Measurements from ENCODE around the gene SLX4IP.
"Not testable (repeated sequence)": the region's sequence is repeated elsewhere in the genome, so short reads cannot be mapped to it uniquely, and the experiment has no call there.

The SLX4IP gene

GRCh38 chr20:10611357-10611756, 176.3 kb downstream of the SLX4IP start:
- no peak for DNase-seq

DNA sequence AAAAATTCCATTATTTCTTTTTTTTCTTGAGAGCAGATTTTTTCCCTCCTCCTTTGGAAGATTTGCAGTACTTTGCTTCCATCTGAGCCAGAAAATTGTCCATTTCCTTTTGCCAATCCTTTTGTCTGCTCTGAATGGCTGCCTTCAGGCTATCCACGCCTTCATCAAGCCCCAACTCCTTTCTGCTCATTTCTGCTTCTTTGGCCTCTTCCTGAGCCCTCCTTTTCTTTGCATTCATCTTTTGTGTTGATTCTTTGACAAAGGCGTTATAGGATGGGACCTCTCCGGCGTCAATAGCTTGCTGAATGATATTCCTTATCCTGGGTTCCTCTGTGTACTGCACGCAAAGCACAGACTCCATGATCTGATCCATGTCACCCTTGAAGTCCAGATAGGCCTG, 178.3 kb downstream of the SLX4IP start:
- not testable (repeated sequence) for DNase-seq

DNA sequence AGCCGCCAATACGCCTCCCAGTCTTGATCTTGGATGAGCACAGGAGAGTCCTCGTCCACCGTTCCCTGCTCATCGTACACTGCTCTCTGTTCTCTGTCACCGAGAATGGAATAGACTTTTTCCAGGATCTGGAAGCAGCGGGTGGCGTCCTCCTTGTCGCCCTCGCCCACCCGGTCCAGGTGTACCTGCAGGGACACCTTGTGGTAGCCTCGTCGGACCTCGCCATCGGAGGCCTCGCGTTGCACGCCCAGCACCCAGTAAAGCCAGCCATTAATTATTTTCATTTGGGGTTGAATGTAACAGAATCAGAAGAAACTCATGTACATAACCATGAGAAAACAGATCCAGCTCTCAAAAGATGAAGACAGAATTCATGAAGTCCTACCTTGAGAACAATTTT, 178.8 kb downstream of the SLX4IP start:
- no peak for DNase-seq

DNA sequence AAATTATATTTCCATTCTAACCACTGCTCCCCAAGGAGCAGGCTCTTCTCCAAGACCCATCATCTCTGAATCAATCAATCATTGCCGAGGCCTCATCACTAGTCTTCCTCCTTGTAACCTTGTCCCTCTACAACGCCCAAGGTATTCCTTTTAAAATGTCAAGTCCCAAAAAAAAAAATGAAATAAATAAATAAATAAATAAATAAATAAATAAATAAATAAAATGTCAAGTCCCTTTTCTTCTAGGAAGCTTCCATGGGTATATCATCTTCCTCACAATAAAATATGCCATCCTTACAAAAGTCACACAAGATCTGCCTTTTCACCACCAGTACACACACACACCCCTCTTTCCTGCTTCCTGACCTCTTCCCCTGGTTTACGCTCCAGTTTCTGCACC, 181.1 kb downstream of the SLX4IP start:
- DNase-seq: no peak

DNA sequence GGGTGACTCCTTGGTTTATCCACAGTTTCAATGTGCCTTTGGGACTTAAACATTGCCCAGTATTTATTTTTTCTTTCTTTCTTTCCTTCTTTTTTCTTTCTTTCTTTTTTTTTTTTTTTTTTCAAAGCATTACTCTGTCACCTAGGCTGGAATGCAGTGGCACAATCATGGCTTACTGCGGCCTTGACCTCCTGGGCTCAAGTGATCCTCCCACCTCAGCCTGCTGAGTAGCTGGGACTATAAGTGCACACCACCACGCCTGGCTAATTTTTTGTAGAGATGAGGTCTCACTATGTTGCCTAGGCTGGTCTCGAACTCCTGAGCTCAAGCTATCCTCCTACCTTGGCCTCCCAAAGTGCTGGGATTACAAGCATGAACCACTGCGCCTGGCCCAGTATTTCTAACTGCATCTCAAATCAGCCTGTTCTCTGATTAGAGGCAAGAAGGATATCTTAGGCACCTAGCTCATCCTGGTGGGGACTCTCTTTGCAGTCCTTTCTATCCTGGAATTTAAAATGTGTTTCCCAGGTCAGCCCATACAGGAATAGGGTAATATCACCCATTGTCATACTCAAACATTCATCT, 182.5 kb downstream of the SLX4IP start:
- not testable (repeated sequence) for DNase-seq

DNA sequence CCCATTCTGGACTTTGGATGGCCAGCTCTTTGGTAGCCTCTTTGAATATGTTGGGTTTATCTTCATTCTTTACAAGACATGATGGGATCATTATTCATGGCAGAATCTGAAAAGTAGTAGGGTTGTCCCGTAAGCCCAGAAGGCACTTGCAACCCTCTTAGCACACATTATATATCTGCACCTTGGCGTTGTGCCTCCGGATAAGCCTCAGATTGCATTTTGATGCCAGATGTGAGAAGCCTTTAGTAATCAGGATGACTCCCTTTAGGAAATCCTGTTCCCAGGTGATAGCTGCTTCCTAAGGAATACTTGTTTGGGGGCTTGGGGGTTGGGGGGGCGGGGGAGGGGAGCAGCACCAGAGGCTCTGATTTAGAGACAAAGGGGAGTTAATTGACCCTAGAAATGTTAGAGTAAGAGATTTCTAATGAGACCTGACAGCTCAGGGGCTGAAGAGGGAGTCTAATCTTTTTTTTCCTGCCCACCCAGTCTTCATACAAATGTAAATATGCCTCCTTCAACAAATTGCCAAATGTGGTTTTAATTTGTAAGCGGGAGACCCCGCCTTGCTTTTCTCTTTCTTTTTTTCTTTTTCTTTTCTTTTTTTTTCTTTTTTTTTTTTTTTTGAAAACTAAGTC, 183.6 kb downstream of the SLX4IP start:
- no peak for DNase-seq

DNA sequence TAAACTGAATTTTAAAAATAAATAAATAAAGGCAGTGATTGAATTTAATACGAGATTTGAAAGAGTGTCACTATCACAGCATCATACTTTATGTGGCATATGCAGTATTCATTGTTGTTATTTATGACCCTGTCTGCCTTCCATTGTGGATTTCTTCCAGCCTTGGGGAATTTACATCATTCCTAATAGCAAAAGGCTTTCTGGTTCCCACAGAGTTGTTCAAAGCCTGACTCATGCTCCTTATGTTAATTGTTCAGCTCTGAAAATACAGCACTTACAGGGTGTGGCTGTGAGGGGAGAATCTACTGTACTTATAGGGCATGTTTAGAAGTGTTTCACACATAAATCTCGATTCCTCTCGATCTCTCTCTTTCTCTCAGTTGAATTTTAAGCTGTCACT, 184.3 kb downstream of the SLX4IP start:
- DNase-seq: no peak

GRCh38 chr20:10621149-10621548, 186.0 kb downstream of the SLX4IP start:
- no peak for DNase-seq

GRCh38 chr20:10622657-10623418, 187.7 kb downstream of the SLX4IP start:
- no peak for DNase-seq

GRCh38 chr20:10625641-10626040, 190.5 kb downstream of the SLX4IP start:
- no peak for DNase-seq

DNA sequence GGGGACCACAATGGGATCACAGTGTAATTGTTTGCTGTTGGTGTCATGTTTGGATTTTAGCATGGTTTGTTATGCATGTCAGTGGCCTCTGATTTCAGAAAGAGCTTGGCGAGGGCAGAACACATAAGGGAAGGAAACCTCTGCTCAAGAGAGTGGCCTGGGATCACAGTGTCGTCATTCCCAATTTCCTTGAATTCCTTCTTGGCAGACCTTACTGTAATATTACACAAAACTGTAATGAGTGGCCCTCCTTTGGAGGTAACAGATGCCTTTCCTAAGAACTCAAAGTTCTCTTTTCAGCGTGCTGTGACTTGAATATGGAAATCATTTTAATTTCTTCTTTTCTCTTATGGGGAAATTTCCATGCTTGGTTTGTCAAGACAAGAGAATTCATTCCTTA, 191.8 kb downstream of the SLX4IP start:
- DNase-seq: no peak

- DNase-seq: no peak
Observed at GRCh38 chr20:10629946-10630650, 195.0 kb downstream of the SLX4IP start.

- no peak for DNase-seq
Observed at GRCh38 chr20:10631126-10631525, 196.0 kb downstream of the SLX4IP start.

DNA sequence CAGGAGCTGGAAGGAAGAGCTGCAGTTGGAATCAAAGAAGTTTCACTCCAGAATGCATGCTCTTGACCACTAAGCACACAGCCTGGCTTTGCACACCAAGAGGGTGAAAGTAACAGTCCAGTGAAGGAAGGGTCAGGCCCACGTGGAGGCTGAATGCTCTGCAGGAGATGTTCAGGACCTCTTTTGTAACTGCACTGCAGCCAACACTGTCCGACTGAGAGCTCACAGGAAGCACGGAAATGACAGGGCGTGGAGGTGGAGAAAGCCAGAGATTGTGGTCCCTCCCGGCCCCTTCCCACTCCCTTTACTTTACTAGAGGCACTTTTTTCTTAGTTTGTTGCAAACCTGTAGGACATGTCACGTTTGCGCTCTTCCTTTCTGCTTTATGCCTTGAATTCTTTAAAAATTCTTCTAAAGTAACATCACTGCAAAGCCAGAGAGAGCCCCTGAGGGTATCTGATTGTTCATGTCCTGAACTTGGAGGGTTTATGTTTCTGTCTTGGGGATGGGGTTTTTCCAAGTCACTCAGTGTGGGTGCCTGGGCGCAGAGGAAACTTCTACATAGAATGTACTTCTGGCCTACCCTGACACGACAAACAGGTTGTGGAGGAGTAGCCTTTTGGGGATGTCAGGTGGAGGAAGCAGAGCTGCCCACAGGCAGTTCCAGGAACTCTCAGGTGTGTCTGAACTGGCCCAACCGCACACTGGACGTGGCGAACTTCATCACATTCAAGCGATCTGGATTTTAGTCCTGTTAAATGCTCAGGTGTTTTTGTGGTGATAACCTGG, 197.8 kb downstream of the SLX4IP start:
- DNase-seq: no peak

- no peak for DNase-seq
Observed at GRCh38 chr20:10633718-10634117, 198.6 kb downstream of the SLX4IP start.

GRCh38 chr20:10634211-10634610, 199.1 kb downstream of the SLX4IP start:
- no peak for DNase-seq

DNA sequence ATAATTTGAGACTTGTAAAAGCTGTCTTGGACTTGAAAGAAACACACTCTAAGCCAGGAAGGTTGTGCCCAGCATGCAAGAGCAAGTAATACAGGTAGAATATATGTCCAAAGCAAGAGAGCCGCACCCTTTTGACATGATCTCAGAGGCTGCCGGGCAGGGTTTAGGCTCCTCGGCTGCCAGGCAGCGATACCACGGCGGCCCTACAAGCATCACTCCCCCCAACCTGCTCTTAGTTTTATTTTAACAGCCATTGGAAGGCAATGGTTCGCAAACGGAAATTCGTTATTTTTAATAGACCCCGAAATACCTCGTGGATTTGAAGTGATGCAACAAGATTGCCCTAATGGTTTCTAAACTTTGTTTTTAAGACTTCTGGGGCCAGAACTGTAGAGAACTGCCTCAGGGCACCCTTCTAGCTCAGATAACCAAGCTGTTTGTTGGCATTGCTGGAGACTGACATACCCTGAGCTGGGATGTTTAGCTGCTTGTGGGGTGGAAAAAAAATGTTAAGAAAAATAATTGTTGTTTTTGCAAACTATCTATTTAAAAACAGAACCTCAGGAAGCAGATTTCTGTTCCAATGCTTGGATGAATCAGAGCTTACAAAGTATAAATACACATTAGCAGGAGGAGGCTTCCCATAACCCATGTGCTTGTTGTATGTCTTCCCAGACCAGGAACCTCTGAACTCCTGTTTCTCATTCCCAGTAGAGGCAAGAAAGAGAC, 199.7 kb downstream of the SLX4IP start:
- no peak for DNase-seq

- no peak for DNase-seq
Observed at GRCh38 chr20:10635476-10636208, 200.5 kb downstream of the SLX4IP start.

GRCh38 chr20:10636326-10636818, 201.3 kb downstream of the SLX4IP start:
- no peak for DNase-seq

GRCh38 chr20:10637031-10637559, 202.0 kb downstream of the SLX4IP start:
- DNase-seq: no peak

DNA sequence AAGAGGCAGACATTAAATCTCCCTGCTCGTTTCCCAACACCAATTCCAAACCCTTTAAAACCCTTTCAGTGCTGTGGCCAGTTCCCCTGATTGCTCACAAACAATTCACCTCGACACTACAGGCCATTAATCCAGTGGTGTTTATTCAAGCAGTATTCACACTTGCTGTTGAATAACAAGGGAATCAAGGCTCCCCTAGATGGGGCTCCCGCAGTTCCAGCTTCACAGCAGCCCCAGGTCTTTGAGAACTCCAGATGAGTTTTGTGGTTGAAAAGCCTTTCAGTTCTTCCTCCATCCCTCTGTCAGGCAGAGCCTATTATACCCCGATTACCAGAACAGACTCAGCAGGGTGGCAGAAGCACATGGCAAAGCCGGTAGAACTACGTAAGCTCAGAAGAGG, 202.5 kb downstream of the SLX4IP start:
- no peak for DNase-seq
